Choroid plexus epithelial cell (primary cell): ENCODE data around the gene S100A13.

Experiments
- DNase-seq: peaks from one replicate; pipeline ENCODE4 v3.0.0-alpha.2; 2010; ENCODE audit warnings: low read depth
- H3K4me3 ChIP-seq: 2 replicates; pipeline ENCODE4 v1.5.1; 2011; ENCODE audit warnings: low read depth, mild to moderate bottlenecking, control low read depth, low read length, moderate library complexity
- TF ChIP-seq, protein P1 (sequence below): conservative IDR thresholded peaks from 2 replicates; pipeline ENCODE4 v1.5.1; 2011; ENCODE audit warnings: low read depth, mild to moderate bottlenecking, control low read depth, inconsistent platforms, low read length, moderate library complexity

Gene S100A13

DNA sequence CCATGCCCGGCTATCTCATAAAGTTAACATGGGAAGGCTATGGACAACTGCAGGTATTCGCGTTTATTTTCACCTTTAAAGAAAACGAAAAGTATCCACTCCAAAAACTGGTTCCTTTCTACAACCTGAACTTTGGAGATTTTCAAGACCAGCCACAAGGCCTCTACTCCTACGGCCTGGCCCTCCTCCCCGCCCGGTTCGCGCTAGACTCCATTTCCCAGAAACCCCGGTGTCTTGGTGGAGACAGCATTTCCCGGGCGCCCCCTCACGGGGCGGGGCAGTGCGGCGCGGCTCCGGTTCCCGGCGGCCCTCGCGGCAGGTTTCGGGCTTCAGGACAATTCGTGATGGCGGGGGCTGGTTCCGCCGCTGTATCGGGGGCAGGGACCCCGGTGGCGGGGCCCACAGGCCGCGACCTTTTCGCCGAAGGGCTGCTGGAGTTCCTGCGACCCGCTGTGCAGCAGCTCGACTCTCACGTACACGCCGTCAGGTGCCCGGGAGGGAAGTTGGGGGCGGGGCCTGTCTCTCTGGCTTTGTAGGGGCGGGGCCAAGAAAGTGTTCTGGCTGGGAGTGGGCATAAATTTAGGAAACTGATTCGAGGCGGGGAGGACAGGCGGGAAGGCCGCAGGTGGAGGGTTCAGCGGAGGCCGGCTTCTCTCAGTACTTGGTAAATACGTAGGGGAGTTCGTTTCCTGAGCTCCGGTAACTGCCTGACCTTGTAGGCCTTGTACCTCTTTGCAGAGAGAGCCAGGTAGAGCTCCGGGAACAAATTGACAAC is 31.3 kb upstream of the S100A13 start, which contains the start of gene SNAPIN:
Gene SNAPIN (plus strand): TSS at position 304 of the 775 bp plus-strand sequence. CDS start 41 bp downstream, at position 345.
- peak within 1 kb of the TSS; percentile 86 for H3K4me3 ChIP-seq
- peak; percentile 92 for DNase-seq
- TF ChIP-seq, protein P1, sequence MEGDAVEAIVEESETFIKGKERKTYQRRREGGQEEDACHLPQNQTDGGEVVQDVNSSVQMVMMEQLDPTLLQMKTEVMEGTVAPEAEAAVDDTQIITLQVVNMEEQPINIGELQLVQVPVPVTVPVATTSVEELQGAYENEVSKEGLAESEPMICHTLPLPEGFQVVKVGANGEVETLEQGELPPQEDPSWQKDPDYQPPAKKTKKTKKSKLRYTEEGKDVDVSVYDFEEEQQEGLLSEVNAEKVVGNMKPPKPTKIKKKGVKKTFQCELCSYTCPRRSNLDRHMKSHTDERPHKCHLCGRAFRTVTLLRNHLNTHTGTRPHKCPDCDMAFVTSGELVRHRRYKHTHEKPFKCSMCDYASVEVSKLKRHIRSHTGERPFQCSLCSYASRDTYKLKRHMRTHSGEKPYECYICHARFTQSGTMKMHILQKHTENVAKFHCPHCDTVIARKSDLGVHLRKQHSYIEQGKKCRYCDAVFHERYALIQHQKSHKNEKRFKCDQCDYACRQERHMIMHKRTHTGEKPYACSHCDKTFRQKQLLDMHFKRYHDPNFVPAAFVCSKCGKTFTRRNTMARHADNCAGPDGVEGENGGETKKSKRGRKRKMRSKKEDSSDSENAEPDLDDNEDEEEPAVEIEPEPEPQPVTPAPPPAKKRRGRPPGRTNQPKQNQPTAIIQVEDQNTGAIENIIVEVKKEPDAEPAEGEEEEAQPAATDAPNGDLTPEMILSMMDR = peak; percentile 14

DNA sequence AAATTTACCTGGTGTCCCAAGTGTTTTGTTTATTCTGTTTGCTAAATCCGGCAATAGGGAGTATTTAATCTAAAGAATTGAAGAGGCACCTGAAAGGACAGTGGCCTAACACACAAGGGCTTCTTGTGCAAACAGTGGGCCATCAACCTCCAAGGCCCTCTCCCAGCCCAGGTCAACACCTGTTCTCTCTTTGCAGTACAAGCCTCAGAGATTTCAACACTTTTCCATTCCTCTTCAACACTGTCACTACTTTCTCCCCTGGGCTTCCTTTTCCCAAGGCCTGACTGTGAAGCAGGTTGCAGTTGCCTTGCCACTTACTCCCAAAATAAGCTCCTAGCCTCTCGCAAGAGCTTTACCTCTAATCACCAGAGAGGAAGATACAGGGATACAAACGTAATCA is 28.0 kb upstream of the S100A13 start:
- H3K4me3 ChIP-seq = no peak overlapping the region
- DNase-seq = no peak
- TF ChIP-seq, protein P1 = no peak

DNA sequence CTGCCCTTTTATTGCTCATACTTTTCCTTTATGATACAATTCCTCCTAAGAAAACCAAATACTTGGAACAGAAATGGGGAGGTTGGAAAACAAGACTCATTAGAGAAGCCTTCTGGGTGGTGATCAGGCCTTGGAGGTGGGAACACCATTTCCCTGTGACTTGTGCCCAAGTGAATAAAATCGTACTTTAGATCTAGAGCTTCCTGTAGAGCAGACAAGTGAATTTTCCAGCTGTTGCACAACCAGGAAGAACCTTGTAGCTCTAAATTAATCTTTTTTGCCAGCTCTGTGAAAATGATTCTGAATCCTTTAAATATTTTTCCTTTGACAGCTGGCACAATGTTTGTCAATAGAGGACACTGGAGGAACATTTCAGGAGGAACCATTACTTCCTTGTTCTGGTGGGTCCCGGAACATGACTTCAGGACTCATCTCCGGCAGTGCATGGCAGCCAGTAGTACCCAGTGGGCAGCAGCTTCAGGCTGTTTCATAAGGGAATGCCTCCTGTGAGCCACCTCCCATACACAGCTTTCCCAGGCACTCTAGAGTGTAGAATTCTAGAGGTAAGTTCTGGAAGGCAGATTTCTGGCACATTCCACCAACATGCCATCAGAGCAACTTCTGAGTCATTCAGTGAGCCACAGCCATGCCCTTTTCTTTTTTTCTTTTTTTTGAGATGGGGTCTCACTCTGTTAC is 25.6 kb upstream of the S100A13 start:
- H3K4me3 ChIP-seq = no peak overlapping the region
- peak; percentile 54 for DNase-seq
- TF ChIP-seq, protein P1 = no peak

DNA sequence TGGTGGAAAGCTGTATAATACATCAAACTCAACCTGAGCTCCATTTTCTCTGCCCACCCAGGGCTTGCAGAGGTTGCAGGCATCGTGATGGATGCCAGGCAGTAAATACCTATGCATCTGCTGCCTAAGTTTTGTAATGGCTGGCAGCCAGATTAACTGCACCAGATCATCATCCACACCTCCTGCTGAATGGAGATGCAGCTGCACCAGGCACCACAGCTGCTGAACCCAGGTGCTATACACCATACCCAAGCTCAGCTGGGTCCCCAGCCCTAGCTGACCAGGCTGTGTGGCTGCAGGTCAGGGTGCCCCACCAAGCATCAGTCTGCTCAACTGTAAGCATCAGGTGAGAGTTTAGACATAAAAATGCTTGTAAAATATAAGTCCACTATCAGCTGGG is 24.5 kb upstream of the S100A13 start:
- TF ChIP-seq, protein P1 = no peak
- H3K4me3 ChIP-seq = no peak overlapping the region
- DNase-seq = no peak

DNA sequence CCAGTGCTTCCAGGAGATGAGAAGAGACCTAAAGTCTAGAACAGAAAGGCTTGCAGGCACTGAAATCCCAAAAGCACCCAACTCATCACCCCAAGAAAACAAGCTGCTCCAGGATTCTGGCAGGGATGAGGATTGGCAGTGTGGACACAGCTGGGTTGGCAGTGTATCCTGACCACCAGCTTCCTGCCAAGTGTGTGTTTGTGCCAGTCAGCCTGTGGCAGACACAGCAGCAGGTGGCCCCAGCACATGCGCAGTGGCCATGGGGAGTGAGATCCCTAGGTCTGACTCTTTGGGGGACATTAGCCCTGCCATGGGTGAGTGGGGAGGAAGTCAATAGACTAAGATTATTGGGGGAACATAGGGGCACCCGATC is 22.5 kb upstream of the S100A13 start:
- DNase-seq = no peak
- TF ChIP-seq, protein P1 = no peak
- no peak overlapping the region for H3K4me3 ChIP-seq

DNA sequence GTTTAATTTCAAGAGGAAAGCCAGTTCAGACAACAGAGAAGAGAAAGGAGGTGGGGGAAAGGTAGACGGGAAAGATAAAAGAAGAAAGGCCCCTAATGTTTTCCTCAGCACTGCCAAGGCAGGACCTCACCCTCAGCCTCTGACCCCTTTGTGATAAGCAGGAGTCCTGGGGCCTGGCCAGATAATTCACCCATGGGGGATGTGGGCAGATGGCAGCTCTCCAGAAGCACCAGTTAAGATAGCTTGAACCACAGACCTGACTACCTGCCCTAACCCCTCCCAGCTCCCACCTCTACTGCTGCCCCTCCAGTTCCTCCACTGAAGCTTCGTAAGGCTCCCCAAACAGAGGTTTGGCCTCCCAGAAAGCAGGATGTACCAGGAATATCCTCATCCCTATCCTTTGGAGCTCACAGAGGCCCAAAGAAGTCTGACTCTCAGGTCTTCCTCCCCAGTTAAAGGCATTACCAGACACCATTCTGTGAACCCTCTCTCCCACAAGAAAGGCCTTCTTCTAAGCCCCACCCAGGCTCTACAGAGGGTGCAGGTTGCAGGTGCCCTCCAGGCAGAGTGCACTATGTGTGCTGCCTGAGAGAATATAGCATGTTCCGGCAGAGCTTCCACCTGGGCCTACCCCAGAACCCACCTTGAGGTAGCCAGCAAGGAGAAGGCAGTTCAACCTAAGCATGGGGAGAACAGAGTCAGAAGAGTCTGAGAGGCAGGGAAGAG is 22.0 kb upstream of the S100A13 start:
- DNase-seq = no peak
- TF ChIP-seq, protein P1 = no peak
- no peak overlapping the region for H3K4me3 ChIP-seq
